Esophagus muscularis mucosa (tissue), 3 donors: Measurements from ENCODE around the gene ZNF408.

ENCODE experiments used
- POLR2A ChIP-seq: fragments of 450-650 bp; IDR thresholded peaks from one replicate; pipeline ENCODE4 v1.6.1; 2017; ENCODE audit warnings: antibody characterized with exemption, moderate library complexity, mild to moderate bottlenecking, low read depth
- POLR2AphosphoS5 ChIP-seq, 2 donors: sonication (generic); formaldehyde crosslinking; IDR thresholded peaks; one replicate each; pipeline ENCODE4 v1.6.1; 2017; ENCODE audit warnings: antibody characterized with exemption in 2 of 2
- TF ChIP-seq, protein P1 (sequence below), 3 experiments: fragments of 200-600 bp in 2 of 3; fragments of 450-650 bp in 1 of 3; sonication (generic) in 2 of 3; IDR thresholded peaks; one replicate each; pipeline ENCODE4 v1.5.1; 2017 to 2019; ENCODE audit warnings: antibody characterized with exemption in 3 of 3, mild to moderate bottlenecking in 2 of 3, moderate library complexity in 1 of 3

DNA sequence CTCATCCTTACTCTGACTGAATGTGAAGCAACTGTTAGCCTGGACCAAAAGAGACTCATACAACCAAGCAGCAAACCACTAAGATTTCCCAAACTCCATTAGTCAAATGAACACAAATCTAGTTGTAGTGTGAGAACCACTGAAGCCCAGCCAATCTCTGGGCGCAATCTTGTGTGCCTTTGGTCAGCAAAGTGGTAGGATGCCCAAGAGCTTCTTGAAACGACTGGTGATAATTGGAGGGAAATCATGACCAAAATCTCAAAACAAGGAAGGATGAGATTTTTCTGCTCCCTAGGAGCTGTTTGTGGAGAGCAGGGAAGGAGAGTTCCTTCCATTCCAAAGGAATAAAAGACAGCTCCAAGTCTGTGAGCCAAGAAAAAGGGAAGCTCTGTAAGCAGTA is 42.2 kb downstream of the ZNF408 start:
- TF ChIP-seq, protein P1, sequence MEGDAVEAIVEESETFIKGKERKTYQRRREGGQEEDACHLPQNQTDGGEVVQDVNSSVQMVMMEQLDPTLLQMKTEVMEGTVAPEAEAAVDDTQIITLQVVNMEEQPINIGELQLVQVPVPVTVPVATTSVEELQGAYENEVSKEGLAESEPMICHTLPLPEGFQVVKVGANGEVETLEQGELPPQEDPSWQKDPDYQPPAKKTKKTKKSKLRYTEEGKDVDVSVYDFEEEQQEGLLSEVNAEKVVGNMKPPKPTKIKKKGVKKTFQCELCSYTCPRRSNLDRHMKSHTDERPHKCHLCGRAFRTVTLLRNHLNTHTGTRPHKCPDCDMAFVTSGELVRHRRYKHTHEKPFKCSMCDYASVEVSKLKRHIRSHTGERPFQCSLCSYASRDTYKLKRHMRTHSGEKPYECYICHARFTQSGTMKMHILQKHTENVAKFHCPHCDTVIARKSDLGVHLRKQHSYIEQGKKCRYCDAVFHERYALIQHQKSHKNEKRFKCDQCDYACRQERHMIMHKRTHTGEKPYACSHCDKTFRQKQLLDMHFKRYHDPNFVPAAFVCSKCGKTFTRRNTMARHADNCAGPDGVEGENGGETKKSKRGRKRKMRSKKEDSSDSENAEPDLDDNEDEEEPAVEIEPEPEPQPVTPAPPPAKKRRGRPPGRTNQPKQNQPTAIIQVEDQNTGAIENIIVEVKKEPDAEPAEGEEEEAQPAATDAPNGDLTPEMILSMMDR (IDR thresholded peaks at IDR 0.05) = no peak
- TF ChIP-seq POLR2A = no peak
- TF ChIP-seq POLR2AphosphoS5 (IDR thresholded peaks at IDR 0.05) = no peak
